Gastrocnemius medialis (tissue), 4 donors: ENCODE data around the gene CDH4. TPM values are rescaled to one million over a fixed set of nuclear protein-coding genes. Genes with fewer than 3 reads are reported as not detected.

Experiments used
- ATAC-seq, 2 donors: fragments of 150-250 bp; one replicate each; pipeline ENCODE4 v1.9.1; 2016
- DNase-seq, 2 donors: peaks; one replicate each; pipeline ENCODE4 v3.0.0-alpha.2; 2019
- H3K27ac ChIP-seq, 4 donors: fragments of 200-600 bp; sonication (generic); 1 replicate in 1 of 4; 2 replicates in 3 of 4; pipeline ENCODE4 v1.5.1; 2016 to 2018; ENCODE audit warnings: mild to moderate bottlenecking in 2 of 4, moderate library complexity in 1 of 4
- H3K27me3 ChIP-seq, 3 donors: fragments of 200-600 bp; sonication (generic) in 2 of 3; 1 replicate in 1 of 3; 2 replicates in 2 of 3; pipeline versions ENCODE4 v1.5.1 to v1.6.0; 2016 to 2019; ENCODE audit warnings: mild to moderate bottlenecking in 1 of 3, moderate library complexity in 1 of 3
- H3K36me3 ChIP-seq, 2 donors: fragments of 200-600 bp; sonication (generic) in 1 of 2; one replicate each; pipeline ENCODE4 v1.5.1; 2017 to 2018
- H3K4me1 ChIP-seq, 2 donors: fragments of 200-600 bp; sonication (generic) in 1 of 2; one replicate each; pipeline ENCODE4 v1.5.1; 2016 to 2017; ENCODE audit warnings: mild to moderate bottlenecking in 2 of 2
- H3K4me3 ChIP-seq, 4 donors: fragments of 200-600 bp; sonication (generic) in 3 of 4; 1 replicate in 1 of 4; 2 replicates in 3 of 4; pipeline ENCODE4 v1.5.1; 2016 to 2019; ENCODE audit warnings: mild to moderate bottlenecking in 2 of 4
- H3K9me3 ChIP-seq, 3 donors: fragments of 200-600 bp; sonication (generic) in 2 of 3; 1 replicate in 1 of 3; 2 replicates in 2 of 3; pipeline ENCODE4 v1.5.1; 2016 to 2019
- POLR2A ChIP-seq, 2 donors: fragments of 450-650 bp; IDR thresholded peaks; one replicate each; pipeline ENCODE4 v1.6.1; 2017; ENCODE audit warnings: antibody characterized with exemption in 2 of 2, mild to moderate bottlenecking in 2 of 2, moderate library complexity in 2 of 2
- in situ Hi-C, 4 donors: fragments of 200-750 bp; cut with MboI; loops; one replicate each; pipeline versions ENCODE4 v1.15.0 to v1.8.0; 2017; ENCODE audit warnings: low sequenced_read_pairs in 4 of 4
- intact Hi-C: fragments of 100-400 bp; cut with DNase I; formaldehyde crosslinking; loops from one replicate; pipeline ENCODE4 v1.15.1; 2023; ENCODE audit warnings: low total_unique reads
- total RNA-seq, 4 donors: library from RNA; depleted of rRNA; stranded (reverse); fragments of >200 nt; gene quantifications; one replicate each; pipeline versions ENCODE4 v1.1.0 to v1.2.3, GENCODE V29; 2016
- TF ChIP-seq, protein P1 (sequence below), 5 experiments: fragments of 450-650 bp in 3 of 5; fragments of 200-600 bp in 2 of 5; sonication (generic) in 2 of 5; IDR thresholded peaks in 4 of 5; conservative IDR thresholded peaks in 1 of 5; 1 replicate in 4 of 5; 2 replicates in 1 of 5; pipeline ENCODE4 v1.5.1; 2016 to 2019; ENCODE audit warnings: antibody characterized with exemption in 5 of 5, mild to moderate bottlenecking in 3 of 5, moderate library complexity in 3 of 5

The CDH4 gene
- total RNA-seq, 4 donors from 2014 or later = 0.38 to 1.2 (median 0.86) TPM

DNA sequence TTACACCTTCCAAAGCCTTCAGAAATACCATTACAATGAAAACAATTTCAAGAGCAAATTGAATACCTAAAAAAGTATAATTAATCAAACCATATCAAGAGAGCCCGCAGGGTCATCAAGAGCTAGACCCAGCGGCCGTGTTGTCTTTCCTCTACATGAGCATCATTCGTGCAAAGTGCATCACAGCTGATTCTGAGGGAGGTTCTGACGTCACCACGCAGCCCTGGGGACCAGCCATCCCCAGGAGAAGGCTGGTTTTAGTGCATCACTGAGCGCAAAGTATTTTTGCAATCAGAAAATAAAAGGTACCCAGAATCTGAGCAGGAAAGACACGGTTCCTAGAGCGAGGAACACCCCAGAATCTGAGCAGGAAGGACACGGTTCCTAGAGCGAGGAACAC is 371.4 kb downstream of the CDH4 start:
- ATAC-seq (no peak), DNase-seq (no peak)
- peaks cover 0 to 3% (median 1%) of the 10 kb centered on the region in 3 donors for H3K27me3 ChIP-seq
- TF ChIP-seq, protein P1, sequence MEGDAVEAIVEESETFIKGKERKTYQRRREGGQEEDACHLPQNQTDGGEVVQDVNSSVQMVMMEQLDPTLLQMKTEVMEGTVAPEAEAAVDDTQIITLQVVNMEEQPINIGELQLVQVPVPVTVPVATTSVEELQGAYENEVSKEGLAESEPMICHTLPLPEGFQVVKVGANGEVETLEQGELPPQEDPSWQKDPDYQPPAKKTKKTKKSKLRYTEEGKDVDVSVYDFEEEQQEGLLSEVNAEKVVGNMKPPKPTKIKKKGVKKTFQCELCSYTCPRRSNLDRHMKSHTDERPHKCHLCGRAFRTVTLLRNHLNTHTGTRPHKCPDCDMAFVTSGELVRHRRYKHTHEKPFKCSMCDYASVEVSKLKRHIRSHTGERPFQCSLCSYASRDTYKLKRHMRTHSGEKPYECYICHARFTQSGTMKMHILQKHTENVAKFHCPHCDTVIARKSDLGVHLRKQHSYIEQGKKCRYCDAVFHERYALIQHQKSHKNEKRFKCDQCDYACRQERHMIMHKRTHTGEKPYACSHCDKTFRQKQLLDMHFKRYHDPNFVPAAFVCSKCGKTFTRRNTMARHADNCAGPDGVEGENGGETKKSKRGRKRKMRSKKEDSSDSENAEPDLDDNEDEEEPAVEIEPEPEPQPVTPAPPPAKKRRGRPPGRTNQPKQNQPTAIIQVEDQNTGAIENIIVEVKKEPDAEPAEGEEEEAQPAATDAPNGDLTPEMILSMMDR (IDR thresholded peaks at IDR 0.05 in 4 of 5, conservative IDR thresholded peaks at IDR 0.05 in 1 of 5) = no peak
- TF ChIP-seq POLR2A (IDR thresholded peaks at IDR 0.05) = no peak
- no peaks in the 10 kb centered on the region for H3K4me1 ChIP-seq
- H3K36me3 ChIP-seq = no peaks in the 10 kb centered on the region
- no peak overlapping the region for H3K27ac ChIP-seq
- intact Hi-C loops (no loop called here), in situ Hi-C loops (no loop called here)
- no peak overlapping the region for H3K4me3 ChIP-seq
- H3K9me3 ChIP-seq = no peaks in the 10 kb centered on the region

DNA sequence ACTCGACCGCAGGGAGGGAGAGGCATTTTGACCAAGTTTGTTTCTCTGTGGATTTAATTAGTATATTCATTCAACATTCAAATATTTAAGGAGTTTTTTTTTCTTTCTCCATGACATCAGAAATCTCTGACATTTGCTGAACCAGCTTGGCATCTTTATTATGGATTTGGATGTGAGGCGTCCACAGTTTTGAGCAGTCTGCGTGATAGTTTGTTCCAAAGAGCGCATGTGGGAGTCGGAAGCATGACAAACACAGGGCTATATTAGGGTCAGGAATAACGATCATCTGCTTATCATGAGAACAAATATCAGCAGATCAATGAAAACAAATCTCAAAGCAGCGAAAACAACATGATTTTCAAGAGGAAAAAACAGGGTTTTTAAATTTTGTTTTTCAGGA is 373.2 kb downstream of the CDH4 start:
- in situ Hi-C loops = no loop called here
- intact Hi-C loops = no loop called here
- TF ChIP-seq, protein P1 (IDR thresholded peaks at IDR 0.05 in 4 of 5, conservative IDR thresholded peaks at IDR 0.05 in 1 of 5) = no peak
- TF ChIP-seq POLR2A (IDR thresholded peaks at IDR 0.05) = no peak

DNA sequence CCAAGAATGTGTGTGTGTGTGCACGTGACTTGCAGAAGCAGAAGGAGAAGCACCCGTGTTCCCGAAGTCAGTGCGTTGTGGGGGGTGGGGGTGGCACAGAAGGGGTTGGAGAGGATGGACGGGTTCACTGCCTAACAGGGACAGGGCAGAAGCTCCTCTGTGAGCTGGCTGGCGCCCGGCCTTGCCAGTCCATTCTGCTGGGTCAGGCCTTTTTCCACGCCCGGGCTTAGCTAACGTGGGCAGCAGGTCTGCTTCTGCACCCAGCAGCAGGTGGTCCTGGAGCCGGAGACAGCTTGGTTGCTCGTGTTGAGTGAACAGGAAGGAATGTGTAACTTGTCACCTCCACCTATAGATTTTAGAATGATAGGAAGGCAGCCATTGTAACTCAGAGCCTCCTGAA is 374.4 kb downstream of the CDH4 start:
- DNase-seq (no peak), ATAC-seq (no peak)
- TF ChIP-seq, protein P1 (IDR thresholded peaks at IDR 0.05 in 4 of 5, conservative IDR thresholded peaks at IDR 0.05 in 1 of 5) = no peak
- no peak for TF ChIP-seq POLR2A (IDR thresholded peaks at IDR 0.05)
- no peak overlapping the region for H3K27ac ChIP-seq
- H3K27me3 ChIP-seq = peaks cover 0 to 9% (median 7%) of the 10 kb centered on the region in 3 donors
- H3K9me3 ChIP-seq = no peaks in the 10 kb centered on the region
- intact Hi-C loops = no loop called here
- in situ Hi-C loops = no loop called here
- H3K4me1 ChIP-seq = no peaks in the 10 kb centered on the region
- no peak overlapping the region for H3K4me3 ChIP-seq
- no peaks in the 10 kb centered on the region for H3K36me3 ChIP-seq

More for the DNA sequence above, 373.2 kb downstream of the CDH4 start:
- ATAC-seq (no peak), DNase-seq (no peak)
- H3K4me3 ChIP-seq = no peak overlapping the region
- no peak overlapping the region for H3K27ac ChIP-seq
- H3K4me1 ChIP-seq = no peaks in the 10 kb centered on the region
- H3K36me3 ChIP-seq = no peaks in the 10 kb centered on the region
- H3K27me3 ChIP-seq = peaks cover 0 to 9% (median 7%) of the 10 kb centered on the region in 3 donors
- no peaks in the 10 kb centered on the region for H3K9me3 ChIP-seq

DNA sequence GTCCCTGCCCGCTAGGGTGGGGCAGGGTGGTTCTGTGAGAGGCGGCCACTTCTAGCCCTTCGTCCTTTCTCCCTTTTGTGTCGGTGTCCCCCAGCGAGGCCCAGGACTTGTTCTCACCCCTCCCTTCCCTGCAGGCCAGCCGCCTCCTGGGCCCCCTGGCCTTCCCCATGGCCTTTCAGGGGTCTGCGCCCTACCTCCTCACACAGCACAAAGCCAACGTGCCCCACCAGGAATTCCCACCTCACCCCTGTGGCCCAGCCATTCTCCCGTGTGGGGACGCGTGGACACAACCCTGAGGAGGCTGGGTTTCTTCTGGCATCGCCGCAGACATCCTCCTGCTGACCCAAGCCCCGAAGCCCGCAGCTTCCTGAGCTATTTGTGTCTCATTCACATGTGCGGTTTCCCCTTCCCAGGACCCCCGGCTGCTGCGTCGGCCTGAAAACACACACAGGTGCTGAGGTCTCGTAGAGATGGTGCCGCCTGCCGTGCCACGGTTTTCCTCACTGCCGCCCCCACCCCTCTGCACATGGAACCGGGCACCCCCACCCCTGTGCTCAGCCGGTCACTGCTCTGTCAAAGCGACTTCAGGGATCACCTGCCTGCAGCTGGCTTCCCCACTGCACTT is 375.8 kb downstream of the CDH4 start:
- Histone ChIP-seq H3K4me1 (no peaks in the 10 kb centered on the region), H3K36me3 (no peaks in the 10 kb centered on the region), H3K9me3 (no peaks in the 10 kb centered on the region), H3K4me3 (no peak overlapping the region), H3K27me3 (peaks cover 0 to 9% (median 7%) of the 10 kb centered on the region in 3 donors), H3K27ac (no peak overlapping the region)
- in situ Hi-C loops (no loop called here), intact Hi-C loops (no loop called here)
- TF ChIP-seq POLR2A (IDR thresholded peaks at IDR 0.05) = no peak
- TF ChIP-seq, protein P1 (IDR thresholded peaks at IDR 0.05 in 4 of 5, conservative IDR thresholded peaks at IDR 0.05 in 1 of 5) = no peak
- ATAC-seq (no peak), DNase-seq (no peak)

DNA sequence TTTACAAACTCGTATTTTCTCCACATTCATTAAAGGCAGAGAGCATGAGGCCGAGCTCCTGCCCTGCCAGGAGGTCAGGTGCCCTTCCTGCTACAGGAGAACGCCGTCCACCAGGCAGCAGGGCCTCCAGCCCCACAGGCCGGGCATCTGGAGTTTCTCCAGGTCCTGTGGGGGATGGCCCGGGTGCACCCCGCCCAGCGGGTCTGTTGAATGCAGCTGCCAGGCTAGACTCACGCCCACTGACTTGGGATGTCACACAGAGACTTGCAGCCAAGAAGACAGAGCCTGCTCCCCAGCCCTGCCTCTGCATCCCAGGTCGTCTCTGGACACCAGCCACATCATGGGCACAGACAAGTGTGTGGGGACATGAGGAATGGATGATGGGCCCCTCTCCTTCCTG is 376.4 kb downstream of the CDH4 start:
- Histone ChIP-seq H3K27ac (no peak overlapping the region), H3K4me1 (no peaks in the 10 kb centered on the region), H3K4me3 (no peak overlapping the region), H3K9me3 (no peaks in the 10 kb centered on the region), H3K36me3 (no peaks in the 10 kb centered on the region), H3K27me3 (peaks cover 0 to 9% (median 7%) of the 10 kb centered on the region in 3 donors)
- no peak for DNase-seq
- intact Hi-C loops (no loop called here), in situ Hi-C loops (no loop called here)
- TF ChIP-seq, protein P1 (IDR thresholded peaks at IDR 0.05 in 4 of 5, conservative IDR thresholded peaks at IDR 0.05 in 1 of 5) = no peak
- TF ChIP-seq POLR2A (IDR thresholded peaks at IDR 0.05) = no peak
- no peak for ATAC-seq
